ENCODE measurements around the gene NDFIP2.
A peak's percentile ranks its signal among the peaks of the same experiment; 100 is the strongest.

NDFIP2 gene

GRCh38 chr13:79496188-79496587, 15.2 kb downstream of the NDFIP2 start:
- no peak for DNase-seq (ENCODE audit: low spot score)

DNA sequence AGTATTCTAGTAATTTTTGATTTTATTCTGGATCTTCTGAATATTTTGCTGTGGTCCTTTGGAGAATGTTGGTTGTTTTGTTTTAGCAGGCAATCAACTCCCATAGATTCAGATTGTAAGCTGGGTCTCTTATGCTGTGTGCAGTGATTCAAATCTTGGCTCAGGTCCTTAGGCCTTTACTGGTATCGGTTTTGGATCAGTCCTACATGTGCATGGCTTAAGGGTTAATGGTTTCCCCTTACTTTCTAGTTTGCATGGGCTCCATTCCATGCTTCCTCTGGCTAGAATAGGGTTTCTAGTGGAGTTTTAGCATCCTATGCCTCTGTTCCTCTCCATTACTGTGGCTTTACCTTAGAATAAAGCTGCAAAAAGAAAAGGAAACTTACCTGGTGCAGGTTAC, 16.1 kb downstream of the NDFIP2 start:
- DNase-seq (ENCODE audit: low spot score): no peak

DNA sequence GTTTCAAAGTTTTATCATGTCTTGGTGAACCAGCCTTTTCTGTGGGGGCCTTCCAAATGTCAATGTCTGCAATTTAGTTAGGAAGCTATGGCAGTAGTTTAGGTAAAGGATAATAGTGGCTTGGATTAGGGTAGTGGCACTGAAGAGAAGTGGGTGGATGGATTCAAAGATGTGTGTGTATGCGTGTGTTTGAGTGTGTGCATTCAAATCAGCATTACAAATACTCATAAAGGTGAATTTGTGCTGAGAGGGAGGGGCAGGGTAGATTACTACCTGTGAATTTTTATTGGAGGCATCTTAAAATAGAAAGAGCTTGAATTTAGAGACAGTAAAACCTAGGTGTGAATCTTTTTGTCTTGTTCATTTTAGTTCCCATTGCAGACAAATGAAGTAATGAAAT, 16.9 kb downstream of the NDFIP2 start:
- no peak for DNase-seq (ENCODE audit: low spot score)

GRCh38 chr13:79500829-79501228, 19.9 kb downstream of the NDFIP2 start:
- DNase-seq (ENCODE audit: low spot score): no peak

GRCh38 chr13:79501538-79502232, 20.7 kb downstream of the NDFIP2 start:
- DNase-seq (ENCODE audit: low spot score): no peak

DNA sequence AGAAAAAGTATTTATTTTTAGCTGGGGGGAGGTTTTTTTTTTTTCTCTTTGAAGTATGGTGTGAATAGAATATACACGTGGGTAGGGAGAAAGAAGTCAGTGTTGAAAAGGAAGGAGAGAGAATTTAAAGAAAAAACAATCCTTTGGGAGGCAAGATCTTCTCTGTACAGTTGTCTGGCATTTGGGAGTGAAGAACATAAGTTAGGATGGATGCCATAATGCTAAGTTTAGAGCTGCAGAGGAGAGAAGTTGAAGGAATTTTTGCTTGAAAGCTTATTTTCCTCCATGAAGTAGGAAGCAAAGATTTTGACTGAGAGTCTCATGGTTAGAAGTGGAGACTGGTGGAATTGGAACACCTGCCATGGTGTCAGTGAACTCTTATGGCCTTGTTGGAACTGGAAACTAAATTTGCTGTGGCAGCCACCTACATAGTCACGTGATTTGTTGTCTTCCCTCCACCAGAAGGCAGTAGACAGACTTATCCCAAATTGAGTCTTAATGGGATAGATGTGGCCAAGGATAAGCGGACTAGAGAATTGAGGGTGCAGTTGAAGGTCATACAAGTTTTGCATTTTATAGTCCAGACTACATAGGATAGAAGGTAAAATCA, 22.0 kb downstream of the NDFIP2 start:
- no peak for DNase-seq (ENCODE audit: low spot score)

GRCh38 chr13:79503473-79504017, 22.6 kb downstream of the NDFIP2 start:
- DNase-seq (ENCODE audit: low spot score): no peak

- DNase-seq (ENCODE audit: low spot score): no peak
Observed at GRCh38 chr13:79508224-79508961, 27.4 kb downstream of the NDFIP2 start.

GRCh38 chr13:79511611-79512010, 30.7 kb downstream of the NDFIP2 start:
- DNase-seq (ENCODE audit: low spot score): no peak

- DNase-seq (ENCODE audit: low spot score): no peak
Observed at GRCh38 chr13:79512950-79513349, 32.0 kb downstream of the NDFIP2 start.

DNA sequence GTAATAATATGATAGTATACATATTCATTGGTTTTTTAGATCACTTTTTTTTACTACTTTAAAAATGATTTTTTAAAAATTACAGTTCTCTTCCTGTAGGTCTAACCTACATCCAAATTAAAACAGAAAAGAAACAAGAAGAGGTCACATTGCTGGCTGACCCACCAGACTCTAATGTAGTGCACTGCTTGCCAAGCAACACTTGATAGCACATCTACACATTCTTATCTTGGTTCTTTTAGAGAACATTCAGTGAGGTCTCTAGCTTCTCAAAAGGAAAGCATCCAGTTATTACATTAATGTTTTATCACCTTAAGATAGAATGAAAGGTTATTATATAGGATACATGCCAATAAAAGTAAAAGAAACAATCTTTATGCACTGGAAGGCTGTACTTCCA, 35.6 kb downstream of the NDFIP2 start:
- no peak for DNase-seq (ENCODE audit: low spot score)

- no peak for DNase-seq (ENCODE audit: low spot score)
Observed at GRCh38 chr13:79519255-79519654, 38.3 kb downstream of the NDFIP2 start.

DNA sequence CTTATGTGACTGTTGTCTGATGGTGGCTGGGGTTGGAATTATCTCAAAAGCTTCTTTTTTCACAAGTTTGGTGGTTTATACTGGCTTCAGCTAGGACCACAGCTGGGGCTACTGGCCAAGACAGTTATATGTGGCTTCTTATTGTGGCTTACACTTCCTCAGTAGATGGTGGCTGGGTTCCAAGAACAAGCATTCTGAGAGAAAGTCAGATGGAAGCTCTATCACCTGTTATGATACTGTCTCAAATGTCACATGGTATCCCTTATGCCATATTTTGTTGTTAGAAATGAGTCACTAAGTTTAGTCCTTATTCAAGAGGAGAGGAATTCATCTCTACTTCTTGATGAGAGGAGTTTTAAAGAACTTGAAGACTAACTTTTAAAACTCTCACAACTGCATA, 41.6 kb downstream of the NDFIP2 start:
- DNase-seq (ENCODE audit: low spot score): peak; percentile 48

GRCh38 chr13:79525064-79525857, 44.3 kb downstream of the NDFIP2 start:
- DNase-seq (ENCODE audit: low spot score): no peak

DNA sequence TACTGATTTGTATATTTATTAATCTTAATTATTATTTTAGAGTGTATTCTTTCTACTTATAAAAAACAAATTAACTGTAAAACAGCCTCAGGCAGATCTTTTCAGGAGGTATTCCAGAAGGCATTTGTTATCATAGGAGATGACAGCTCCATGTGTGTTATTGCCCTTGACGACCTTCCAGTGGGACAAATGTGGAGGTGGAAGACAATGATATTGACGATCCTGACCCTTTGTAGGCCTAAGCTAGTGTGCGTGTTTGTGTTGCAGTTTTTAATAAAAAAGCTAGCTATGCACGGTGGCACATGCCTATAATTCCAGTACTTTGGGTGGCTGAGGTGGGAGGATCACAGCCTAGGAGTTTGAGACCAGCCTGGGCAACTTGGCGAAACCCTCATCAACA, 46.7 kb downstream of the NDFIP2 start:
- no peak for DNase-seq (ENCODE audit: low spot score)

- DNase-seq (ENCODE audit: low spot score): no peak
Observed at GRCh38 chr13:79528356-79528755, 47.4 kb downstream of the NDFIP2 start.

GRCh38 chr13:79528759-79529191, 47.8 kb downstream of the NDFIP2 start:
- DNase-seq (ENCODE audit: low spot score): no peak

DNA sequence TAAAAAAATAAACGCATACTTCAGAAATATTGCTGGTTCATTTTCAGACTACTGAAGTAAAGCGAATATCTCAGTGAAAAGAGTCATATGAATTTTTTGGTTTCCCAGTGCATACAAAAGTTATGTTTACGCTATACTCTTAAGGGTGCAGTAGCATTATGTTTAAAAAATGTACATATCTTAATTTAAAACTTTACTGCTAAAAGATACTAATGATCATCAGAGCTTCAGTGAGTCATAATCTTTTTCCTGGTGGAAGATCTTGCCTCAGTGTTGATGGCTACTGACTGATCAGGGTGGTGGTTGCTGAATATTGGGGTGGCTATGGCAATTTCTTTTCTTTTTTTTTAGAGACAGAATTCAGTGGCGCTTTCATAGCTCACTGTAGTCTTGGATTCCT, 48.9 kb downstream of the NDFIP2 start:
- DNase-seq (ENCODE audit: low spot score): no peak

GRCh38 chr13:79530270-79530669, 49.3 kb downstream of the NDFIP2 start:
- DNase-seq (ENCODE audit: low spot score): no peak

DNA sequence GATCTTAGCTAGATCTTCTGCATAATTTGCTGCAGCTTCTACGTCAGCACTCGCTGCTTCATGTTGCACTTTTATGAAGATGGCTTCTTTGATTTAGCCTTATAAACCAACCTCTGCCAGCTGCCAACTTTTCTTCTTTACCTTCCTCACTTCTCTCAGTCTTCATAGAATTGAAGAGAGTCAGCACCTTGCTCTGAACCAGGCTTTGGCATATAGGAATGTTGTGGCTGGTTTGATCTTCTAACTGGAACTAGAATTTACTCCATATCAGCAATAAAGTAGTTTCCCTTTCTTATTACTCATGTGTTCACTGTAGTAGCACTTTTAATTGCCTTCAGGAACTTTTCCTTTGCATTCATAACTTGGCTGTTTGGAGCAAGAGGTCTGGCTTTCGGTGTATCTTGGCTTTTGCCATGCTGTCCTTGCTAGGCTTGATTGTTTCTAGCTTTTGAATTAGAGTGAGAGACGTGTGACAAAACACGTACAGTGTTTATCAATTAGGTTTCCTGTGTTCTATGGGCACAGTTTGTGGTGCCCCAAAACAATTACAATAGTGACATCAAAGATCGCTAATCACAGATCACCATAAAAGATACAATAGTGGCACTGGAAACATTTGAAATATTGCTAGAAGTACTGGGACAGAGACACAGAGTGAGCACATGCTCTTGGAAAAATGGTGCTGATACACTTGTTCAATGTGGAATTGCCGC, 50.7 kb downstream of the NDFIP2 start:
- no peak for DNase-seq (ENCODE audit: low spot score)

DNA sequence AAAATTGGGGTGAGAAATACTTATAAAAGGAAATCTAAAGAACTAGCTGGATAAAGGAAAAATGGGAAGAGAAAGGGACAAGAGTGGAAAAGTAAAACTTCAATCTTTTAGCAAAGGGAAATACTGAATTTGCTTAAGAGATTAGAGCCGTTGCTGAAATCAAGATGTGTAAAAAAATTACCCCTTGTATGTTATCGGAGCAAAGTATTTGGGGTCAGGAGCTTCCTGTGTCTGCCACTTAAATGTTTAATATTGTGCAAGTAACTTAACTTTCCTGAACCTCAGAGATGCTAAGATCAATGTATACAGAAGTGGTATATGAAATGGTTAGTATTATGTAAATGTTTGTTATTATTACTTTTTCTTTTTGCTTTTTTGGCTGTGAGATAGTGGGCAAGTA, 51.6 kb downstream of the NDFIP2 start:
- DNase-seq (ENCODE audit: low spot score): no peak
